GM11168 (cell line): ENCODE data around the gene EXPH5.

Source experiments
- in situ Hi-C: fragments of 300-500 bp; cut with MboI; formaldehyde crosslinking; loops from one replicate; pipeline ENCODE4 v1.12.0; 2022; ENCODE audit warnings: low sequenced_read_pairs; ENCODE audit not compliant: unreplicated experiment

Gene EXPH5

GRCh38 chr11:108486828-108487227 lies 106.7 kb downstream of the EXPH5 start:
- in situ Hi-C loops: no loop called here

DNA sequence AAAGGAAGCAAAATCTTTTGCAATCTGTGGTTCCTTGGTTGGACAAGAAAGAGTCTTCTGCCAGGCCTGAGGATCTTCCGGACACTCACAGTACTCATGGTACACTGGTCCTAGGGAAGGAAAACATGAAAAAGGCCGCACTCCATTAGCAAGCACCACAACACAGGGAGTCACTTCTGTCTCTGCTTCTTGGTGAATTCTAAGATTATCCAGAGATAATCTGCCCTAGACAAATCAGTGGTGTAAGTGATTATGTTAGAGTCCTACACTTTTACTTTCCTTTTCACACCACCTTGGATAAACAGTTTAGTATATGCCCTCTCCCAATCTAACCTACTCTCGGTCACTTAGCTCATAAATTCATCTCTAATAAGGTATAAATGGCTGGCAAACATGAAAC lies 107.2 kb downstream of the EXPH5 start:
- in situ Hi-C loops: no loop called here

- in situ Hi-C loops: no loop called here
Measured at GRCh38 chr11:108483163-108483562, 110.4 kb downstream of the EXPH5 start.

DNA sequence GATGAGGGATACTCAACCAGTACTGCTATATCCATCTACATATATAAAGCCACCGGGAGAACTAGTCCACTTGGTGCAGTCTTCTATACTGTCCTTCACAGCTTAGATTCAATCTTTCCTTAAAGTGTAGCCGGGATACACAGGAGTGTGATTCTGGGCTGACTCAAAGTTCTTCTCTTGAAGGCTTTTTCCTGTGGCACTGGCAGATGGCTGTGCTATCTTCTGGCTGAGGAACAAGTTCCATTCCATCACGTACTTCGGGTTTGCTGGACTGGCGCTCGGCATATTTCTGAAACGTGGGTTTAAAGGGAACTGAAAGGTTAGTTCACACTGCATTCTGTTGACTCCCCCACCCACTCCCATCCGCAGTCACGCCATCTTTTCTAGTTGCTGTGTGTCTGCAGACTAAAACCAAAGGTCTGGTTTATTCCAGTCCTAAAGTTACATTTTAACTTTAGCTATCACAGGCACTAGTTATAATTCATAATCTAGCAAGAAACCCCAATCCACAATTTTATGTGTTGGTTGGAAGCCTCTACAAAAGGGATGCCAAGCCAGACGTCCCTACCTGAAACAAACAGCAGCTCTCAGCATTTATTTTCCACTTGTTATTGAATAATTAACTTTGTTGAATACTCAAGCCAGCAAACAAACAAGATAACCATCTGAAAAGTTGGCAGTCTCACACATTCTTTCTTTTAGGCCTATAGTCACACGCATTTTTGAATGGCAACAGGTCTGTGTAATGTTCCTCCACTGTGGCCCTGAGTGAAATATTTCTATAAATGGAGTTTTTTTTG lies 118.7 kb downstream of the EXPH5 start:
- in situ Hi-C loops: no loop called here

GRCh38 chr11:108472681-108473080 lies 120.9 kb downstream of the EXPH5 start:
- in situ Hi-C loops: no loop called here

DNA sequence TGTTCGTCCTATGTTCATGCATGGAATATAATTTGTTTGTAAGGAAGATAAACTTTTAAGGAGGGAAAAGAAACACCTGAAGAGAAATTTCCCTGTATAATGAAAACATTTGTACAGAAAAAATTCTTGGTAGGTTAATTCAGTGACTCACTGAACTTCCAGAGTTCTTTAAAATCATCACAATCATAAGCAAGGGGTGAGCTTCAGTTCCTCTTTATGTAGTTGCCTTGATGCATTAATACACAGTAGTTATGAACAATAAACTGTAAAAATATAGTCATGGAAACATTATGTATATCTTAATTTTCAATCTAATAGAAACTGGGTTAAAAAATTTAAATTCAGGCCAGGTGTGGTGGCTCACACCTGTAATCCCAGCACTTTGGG lies 125.1 kb downstream of the EXPH5 start:
- in situ Hi-C loops: no loop called here

DNA sequence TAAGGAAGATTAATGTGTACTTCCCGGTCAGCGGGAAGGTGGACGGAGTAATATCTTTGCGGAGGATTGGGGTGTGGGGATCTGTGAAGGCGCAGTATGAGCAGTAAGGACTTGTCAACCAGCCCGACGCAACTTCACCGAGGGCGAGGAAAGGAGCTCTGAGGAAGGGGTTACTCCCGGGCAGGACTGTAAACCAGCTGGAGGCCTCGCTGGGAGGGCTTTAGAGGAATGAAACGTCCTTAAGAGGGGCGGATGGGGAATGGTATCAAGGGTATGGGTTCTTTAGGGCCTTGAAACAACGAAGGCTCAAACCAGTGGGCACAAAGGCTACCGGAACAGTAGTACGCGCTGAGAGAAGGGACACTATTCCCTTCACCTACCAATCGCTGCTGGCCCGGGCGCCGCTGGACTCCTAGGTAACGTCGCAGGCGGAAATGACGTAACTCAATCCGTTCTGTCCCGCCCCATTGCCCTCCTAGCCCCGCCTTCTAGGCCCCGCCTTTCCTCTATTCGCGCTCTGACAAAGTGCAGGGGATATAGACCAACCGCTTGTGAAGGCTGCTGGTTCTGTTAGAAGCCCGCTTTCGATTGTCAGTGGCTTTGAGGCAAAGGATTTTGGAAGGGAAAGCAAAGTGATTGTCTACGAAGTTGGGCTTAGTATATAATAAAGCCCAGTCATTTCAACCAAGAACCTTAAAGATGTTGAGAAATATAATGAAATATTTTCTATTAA lies 126.3 kb downstream of the EXPH5 start, which contains the start of gene C11orf65:
Gene C11orf65 (minus strand): TSS at position 439 of the 733 bp plus-strand sequence. CDS start 5,970 bp downstream, outside the sequence.
- in situ Hi-C loops: no loop called here

- in situ Hi-C loops: no loop called here
Measured at GRCh38 chr11:108466405-108466804, 127.2 kb downstream of the EXPH5 start.
